Measurements from ENCODE around the gene SND1.

- TF ChIP-seq CTCF (IDR thresholded peaks at IDR 0.05 in 8 of 11, conservative IDR thresholded peaks at IDR 0.05 in 3 of 11) (no peak), POLR2A (IDR thresholded peaks at IDR 0.05) (no peak), POLR2AphosphoS5 (IDR thresholded peaks at IDR 0.05) (no peak)
Measured at GRCh38 chr7:128014811-128015210, 362.8 kb downstream of the SND1 start.
